ENCODE data around the gene HAUS6.
"Not testable (repeated sequence)": the region's sequence is repeated elsewhere in the genome, so short reads cannot be mapped to it uniquely, and the experiment has no call there.

HAUS6 gene

GRCh38 chr9:19036611-19037010 lies 66.1 kb downstream of the HAUS6 start:
- no peak for DNase-seq

GRCh38 chr9:19033015-19033414 lies 69.7 kb downstream of the HAUS6 start, which contains the start of gene SAXO1:
Gene SAXO1, minus strand, starts transcription at chr9:19033209. Its CDS starts 301 bp downstream, at chr9:19032908.
- DNase-seq: no peak

DNA sequence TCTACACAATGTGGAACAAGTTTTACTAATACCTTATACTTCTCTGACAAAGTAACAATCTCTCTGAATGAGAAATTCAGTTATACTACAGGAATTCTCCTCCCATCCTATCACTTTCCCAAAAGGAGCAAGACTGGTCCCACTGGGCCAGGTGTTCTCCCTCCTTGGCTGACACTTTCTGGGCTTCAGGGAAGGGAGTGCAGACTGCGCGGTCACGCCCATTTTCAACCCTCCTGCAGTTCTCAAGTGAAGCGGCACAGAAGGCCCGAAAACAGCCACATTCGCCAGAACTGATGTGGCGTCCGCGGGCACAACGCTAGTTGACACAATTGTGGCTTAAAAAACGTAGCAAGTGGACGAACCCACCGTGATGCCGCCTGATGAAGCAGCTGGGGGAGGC lies 70.3 kb downstream of the HAUS6 start:
- DNase-seq: no peak

DNA sequence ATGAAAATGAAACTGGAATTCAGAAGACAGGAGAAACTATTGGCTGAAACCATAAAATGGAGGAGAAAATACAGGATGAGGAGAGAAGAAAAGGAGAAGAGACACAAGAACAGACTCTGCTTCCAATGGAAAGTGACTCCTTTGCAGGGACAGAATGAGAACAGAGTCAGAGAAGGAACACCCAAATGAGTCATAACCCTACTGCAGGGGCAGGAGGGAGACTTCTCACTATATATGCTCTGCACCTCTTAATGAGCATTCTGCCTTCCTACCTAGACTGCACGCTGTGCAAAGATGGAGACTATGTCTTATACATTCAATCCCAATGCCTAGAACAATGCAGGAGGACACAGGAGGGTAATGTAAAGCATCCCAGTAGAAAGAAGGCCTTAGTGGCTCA lies 71.8 kb downstream of the HAUS6 start:
- no peak for DNase-seq

- peak in 2 of 5 donors; percentile 6 to 41 for DNase-seq
Measured at GRCh38 chr9:19028835-19029451, 73.8 kb downstream of the HAUS6 start.

GRCh38 chr9:19027825-19028224 lies 74.9 kb downstream of the HAUS6 start:
- DNase-seq: no peak

- DNase-seq: no peak
Measured at GRCh38 chr9:19026375-19026774, 76.3 kb downstream of the HAUS6 start.

DNA sequence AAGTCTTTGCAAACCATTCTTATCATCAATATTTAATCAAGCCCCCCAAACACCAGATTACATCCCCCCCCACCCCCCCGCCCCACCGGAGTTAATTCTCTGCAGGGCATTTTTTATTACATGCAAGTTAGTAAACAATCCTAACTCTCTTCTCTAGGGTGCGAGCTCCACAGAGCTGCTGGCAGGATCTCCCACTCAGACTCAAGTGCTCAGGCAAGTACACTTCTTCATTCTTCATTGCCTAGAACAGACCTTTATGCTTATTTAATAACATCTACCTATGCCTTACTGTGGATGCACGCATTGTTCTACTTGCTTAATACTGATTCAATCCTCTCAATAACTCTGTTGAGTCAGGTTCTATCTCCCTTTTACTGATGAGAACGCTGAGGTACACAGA lies 79.6 kb downstream of the HAUS6 start:
- DNase-seq: no peak

DNA sequence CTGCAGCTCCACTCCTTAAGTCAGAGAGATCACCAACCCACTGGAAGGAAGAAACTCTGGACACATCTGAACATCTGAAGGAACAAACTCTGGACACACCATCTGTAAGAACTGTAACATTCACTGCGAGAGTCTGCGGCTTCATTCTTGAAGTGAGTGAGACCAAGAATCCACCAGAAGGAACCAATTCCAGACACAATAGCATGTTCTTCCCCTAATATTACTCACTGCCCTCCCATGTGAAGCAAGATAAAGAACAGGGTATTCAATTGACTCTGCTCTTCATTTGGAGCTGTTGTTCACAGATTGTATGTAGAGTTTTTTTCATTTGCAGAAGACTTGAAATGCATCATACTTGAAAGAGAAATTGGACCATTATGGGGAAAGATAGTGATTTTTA lies 80.5 kb downstream of the HAUS6 start:
- DNase-seq: no peak

DNA sequence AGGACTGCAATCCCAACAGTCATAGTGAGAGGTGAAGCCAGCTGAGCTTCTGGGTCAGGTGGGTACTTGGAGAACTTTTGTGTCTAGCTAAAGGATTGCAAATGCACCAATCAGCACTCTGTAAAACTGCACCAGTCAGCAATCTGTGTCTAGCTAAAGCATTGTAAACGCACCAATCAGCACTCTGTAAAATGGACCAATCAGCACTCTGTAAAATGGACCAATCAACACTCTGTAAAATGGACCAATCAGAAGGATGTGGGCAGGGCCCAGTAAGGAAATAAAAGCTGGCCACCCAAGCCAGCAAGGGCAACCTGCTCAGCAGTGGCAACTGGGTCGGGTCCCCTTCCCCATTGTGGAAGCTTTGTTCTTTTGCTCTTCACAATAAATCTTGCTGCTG lies 81.1 kb downstream of the HAUS6 start:
- not testable (repeated sequence) for DNase-seq

- no peak for DNase-seq
Measured at GRCh38 chr9:19020886-19021455, 81.7 kb downstream of the HAUS6 start.

DNA sequence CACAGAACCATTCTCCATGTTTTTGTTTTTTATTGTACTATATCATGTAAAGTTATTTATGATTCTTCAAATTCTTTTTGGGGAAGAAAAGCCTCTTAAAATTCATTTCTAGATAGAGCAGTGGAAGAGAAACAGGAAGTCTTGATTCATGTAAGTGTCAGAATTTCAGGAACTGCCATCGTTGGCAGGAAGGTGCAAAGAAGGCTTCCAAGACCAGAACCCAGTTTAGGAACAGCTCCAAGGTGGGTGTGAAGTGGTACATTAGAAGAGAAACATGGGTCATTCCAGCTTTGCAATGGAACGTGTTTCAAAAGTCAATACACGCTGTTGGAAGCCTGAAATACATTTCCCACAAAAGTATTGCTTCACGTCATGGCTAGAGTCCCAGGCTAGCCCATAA lies 84.5 kb downstream of the HAUS6 start:
- DNase-seq: no peak

DNA sequence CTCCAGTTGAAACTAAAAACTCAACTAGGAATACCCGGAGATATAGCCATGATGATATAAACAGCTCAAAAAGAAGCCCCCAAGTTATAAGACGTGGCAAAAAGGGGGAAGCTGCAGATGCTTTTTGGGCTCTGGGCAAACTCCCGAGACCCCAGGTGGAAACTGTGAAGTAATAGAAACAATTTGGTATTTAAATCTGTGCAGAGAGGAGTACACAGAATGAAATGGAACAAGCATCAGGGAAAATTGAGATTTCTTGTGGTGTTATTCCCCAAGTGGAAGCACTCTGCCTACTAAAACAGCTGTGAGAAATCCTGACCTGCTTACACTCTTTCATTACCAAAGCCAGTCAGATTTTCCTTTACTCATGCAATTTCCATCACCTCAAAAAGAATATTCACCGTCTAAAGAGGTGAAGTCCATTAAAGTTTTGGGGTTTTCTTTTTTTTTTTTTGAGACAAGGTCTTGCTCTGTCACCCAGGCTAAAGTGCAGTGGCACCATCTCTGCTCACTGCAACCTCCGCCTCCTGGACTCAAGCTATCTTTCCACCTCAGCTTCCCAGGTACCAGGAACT lies 93.2 kb downstream of the HAUS6 start:
- no peak for DNase-seq
